HepG2 (cell line): ENCODE measurements around the gene ZNF446. TPM values are rescaled to one million over a fixed set of nuclear protein-coding genes. Genes with fewer than 3 reads are reported as not detected.

Experiments
- ELF1 ChIP-seq: sonication (generic); formaldehyde crosslinking; IDR thresholded peaks from 2 replicates; pipeline ENCODE4 v1.4.0; 2020; ENCODE audit warnings: missing genetic modification reagents
- HIVEP1 ChIP-seq: sonication (generic); formaldehyde crosslinking; IDR thresholded peaks from 2 replicates; pipeline ENCODE4 v1.4.0; 2020; ENCODE audit warnings: mild to moderate bottlenecking, missing genetic modification reagents
- IRX3 ChIP-seq: sonication (generic); formaldehyde crosslinking; IDR thresholded peaks from 2 replicates; pipeline ENCODE4 v1.8.1; 2023; ENCODE audit warnings: mild to moderate bottlenecking, low read depth, missing genetic modification reagents, borderline replicate concordance
- YEATS4 ChIP-seq: sonication (generic); formaldehyde crosslinking; IDR thresholded peaks from 2 replicates; pipeline ENCODE4 v1.4.0; 2020; ENCODE audit warnings: missing genetic modification reagents, borderline replicate concordance
- ZNF431 ChIP-seq: sonication (generic); formaldehyde crosslinking; IDR thresholded peaks from 2 replicates; pipeline ENCODE4 v1.9.0; 2022; ENCODE audit warnings: missing genetic modification reagents, low read depth, mild to moderate bottlenecking, borderline replicate concordance
- ZSCAN20 ChIP-seq: sonication (generic); formaldehyde crosslinking; IDR thresholded peaks from 2 replicates; pipeline ENCODE4 v1.4.0; 2020; ENCODE audit warnings: missing genetic modification reagents, mild to moderate bottlenecking, borderline replicate concordance
- polyA plus RNA-seq, 8 experiments: library from polyadenylated mRNA; depleted of rRNA in 3 of 8; stranded (reverse) in 7 of 8; unstranded in 1 of 8; fragments of >200 nt; fragmentation: Illumina TruSeq in 4 of 8; extraction: Trizol in 4 of 8; gene quantifications; 2 replicates each; pipeline versions ENCODE4 v1.2.1 to v1.2.3, GENCODE V29; 2011 to 2016; ENCODE audit warnings: low read depth in 4 of 8, missing spikeins in 1 of 8, mixed read lengths in 1 of 8; ENCODE audit not compliant: insufficient read depth in 1 of 8
- total RNA-seq, 5 experiments: library from RNA; depleted of rRNA; stranded (reverse); fragments of >200 nt; fragmentation: Illumina TruSeq; extraction: Trizol; gene quantifications; 2 replicates each; pipeline ENCODE4 v1.2.3, GENCODE V29; 2016; ENCODE audit warnings: low read depth in 1 of 5
- TF ChIP-seq, protein P1 (sequence below), 2 experiments: sonication (generic) in 1 of 2; formaldehyde crosslinking in 1 of 2; IDR thresholded peaks; 2 replicates each; pipeline versions ENCODE4 v1.4.0 to v1.6.1; 2018 to 2020; ENCODE audit warnings: missing genetic modification reagents in 2 of 2, borderline replicate concordance in 1 of 2, low read depth in 1 of 2, mild to moderate bottlenecking in 1 of 2, missing biosample characterization in 1 of 2
- TF ChIP-seq, protein P2 (sequence below): sonication (generic); IDR thresholded peaks from 2 replicates; pipeline ENCODE4 v1.6.1; 2016; ENCODE audit warnings: low read depth, borderline replicate concordance
- TF ChIP-seq, protein P3 (sequence below): sonication (generic); formaldehyde crosslinking; IDR thresholded peaks from 2 replicates; pipeline ENCODE4 v1.9.0; 2022; ENCODE audit warnings: low read depth, missing genetic modification reagents
- TF ChIP-seq, protein P4 (sequence below): sonication (generic); formaldehyde crosslinking; IDR thresholded peaks from 2 replicates; pipeline ENCODE4 v1.8.0; 2023; ENCODE audit warnings: mild to moderate bottlenecking, missing genetic modification reagents

Gene ZNF446
- total and polyA plus RNA-seq, 2 of the 13 experiments (the other 11 are each of a cell fraction or from before 2014, with no cell fraction given), result 3.0 to 3.6 TPM

DNA sequence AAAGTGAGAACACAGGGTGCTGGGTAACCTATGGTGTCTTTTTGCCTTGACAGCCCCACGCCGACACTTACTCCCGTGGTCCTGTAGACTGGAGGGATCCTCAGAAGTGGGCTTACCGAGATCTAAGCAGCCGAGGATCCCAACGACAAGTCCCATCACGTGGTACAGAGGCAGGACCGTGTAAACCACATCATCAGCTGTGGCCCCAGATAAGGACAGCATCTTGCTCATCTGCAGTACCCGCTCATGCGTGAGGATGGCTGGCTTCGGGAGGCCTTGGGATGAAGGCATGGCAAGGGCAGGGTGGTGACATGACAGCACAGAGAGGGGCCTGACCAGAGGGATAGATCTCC is 33.6 kb downstream of the ZNF446 start (continued):
- TF ChIP-seq, protein P1, sequence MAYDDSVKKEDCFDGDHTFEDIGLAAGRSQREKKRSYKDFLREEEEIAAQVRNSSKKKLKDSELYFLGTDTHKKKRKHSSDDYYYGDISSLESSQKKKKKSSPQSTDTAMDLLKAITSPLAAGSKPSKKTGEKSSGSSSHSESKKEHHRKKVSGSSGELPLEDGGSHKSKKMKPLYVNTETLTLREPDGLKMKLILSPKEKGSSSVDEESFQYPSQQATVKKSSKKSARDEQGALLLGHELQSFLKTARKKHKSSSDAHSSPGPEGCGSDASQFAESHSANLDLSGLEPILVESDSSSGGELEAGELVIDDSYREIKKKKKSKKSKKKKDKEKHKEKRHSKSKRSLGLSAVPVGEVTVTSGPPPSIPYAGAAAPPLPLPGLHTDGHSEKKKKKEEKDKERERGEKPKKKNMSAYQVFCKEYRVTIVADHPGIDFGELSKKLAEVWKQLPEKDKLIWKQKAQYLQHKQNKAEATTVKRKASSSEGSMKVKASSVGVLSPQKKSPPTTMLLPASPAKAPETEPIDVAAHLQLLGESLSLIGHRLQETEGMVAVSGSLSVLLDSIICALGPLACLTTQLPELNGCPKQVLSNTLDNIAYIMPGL (CRISPR knock-in tag; IDR thresholded peaks at IDR 0.05; ENCODE audit: borderline replicate concordance in 1 of 2, low read depth in 1 of 2), result 0 out of 4 replicates have a peak, but pooled peaks of 1 of the 2 experiments have one; percentile 4
- TF ChIP-seq ELF1, result 0 out of 2 replicates have a peak, but pooled peaks have one; percentile 1
- no peak for TF ChIP-seq YEATS4
- TF ChIP-seq, protein P2, sequence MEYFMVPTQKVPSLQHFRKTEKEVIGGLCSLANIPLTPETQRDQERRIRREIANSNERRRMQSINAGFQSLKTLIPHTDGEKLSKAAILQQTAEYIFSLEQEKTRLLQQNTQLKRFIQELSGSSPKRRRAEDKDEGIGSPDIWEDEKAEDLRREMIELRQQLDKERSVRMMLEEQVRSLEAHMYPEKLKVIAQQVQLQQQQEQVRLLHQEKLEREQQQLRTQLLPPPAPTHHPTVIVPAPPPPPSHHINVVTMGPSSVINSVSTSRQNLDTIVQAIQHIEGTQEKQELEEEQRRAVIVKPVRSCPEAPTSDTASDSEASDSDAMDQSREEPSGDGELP, result peak; percentile 81; the same call in 1 of the 2 replicates
- TF ChIP-seq, protein P3, sequence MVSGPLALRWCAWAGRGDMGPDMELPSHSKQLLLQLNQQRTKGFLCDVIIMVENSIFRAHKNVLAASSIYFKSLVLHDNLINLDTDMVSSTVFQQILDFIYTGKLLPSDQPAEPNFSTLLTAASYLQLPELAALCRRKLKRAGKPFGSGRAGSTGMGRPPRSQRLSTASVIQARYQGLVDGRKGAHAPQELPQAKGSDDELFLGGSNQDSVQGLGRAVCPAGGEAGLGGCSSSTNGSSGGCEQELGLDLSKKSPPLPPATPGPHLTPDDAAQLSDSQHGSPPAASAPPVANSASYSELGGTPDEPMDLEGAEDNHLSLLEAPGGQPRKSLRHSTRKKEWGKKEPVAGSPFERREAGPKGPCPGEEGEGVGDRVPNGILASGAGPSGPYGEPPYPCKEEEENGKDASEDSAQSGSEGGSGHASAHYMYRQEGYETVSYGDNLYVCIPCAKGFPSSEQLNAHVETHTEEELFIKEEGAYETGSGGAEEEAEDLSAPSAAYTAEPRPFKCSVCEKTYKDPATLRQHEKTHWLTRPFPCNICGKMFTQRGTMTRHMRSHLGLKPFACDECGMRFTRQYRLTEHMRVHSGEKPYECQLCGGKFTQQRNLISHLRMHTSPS, result 0 out of 2 replicates have a peak, but pooled peaks have one; percentile 1
- no peak for TF ChIP-seq ZNF431 (CRISPR knock-in tag)
- TF ChIP-seq ZSCAN20, result no peak
- TF ChIP-seq HIVEP1 (CRISPR knock-in tag), result 0 out of 2 replicates have a peak, but pooled peaks have one; percentile 34
- 0 out of 2 replicates have a peak, but pooled peaks have one; percentile 25 for TF ChIP-seq IRX3 (CRISPR knock-in tag)
- TF ChIP-seq, protein P4, sequence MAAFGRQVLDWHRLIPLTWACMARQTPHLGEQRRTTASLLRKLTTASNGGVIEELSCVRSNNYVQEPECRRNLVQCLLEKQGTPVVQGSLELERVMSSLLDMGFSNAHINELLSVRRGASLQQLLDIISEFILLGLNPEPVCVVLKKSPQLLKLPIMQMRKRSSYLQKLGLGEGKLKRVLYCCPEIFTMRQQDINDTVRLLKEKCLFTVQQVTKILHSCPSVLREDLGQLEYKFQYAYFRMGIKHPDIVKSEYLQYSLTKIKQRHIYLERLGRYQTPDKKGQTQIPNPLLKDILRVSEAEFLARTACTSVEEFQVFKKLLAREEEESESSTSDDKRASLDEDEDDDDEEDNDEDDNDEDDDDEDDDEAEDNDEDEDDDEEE (CRISPR knock-in tag), result 0 out of 2 replicates have a peak, but pooled peaks have one; percentile 24
